ENCODE measurements around the gene CKAP2. TPM values are rescaled to one million over a fixed set of nuclear protein-coding genes. Genes with fewer than 3 reads are reported as not detected.
A peak's percentile ranks its signal among the peaks of the same experiment; 100 is the strongest.
"Not testable (repeated sequence)": the region's sequence is repeated elsewhere in the genome, so short reads cannot be mapped to it uniquely, and the experiment has no call there.

The CKAP2 gene
- total and polyA plus RNA-seq, 10 donors = 4.7 to 24.7 (median 18.5) TPM

DNA sequence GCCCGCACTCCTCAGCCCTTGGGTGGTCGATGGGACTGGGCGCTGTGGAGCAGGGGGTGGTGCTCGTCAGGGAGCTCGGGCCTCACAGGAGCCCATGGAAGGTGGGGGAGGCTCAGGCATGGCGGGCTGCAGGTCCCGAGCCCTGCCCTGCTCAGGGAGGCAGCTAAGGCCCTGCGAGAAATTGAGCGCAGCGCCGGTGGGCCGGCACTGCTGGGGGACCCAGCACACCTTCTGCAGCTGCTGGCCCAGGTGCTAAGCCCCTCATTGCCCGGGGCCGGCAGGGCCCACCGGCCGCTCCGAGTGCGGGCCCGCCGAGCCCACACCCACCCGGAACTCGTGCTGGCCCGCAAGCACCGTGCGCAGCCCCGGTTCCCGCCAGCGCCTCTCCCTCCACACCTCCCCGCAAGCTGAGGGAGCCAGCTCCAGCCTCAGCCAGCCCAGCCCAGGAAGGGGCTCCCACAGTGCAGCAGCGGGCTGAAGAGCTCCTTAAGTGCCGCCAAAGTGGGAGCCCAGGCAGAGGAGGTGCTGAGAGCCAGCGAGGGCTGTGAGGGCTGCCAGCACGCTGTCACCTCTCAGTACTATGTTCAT is 47.1 kb upstream of the CKAP2 start:
- DNase-seq; H3K4me3 ChIP-seq; intact Hi-C loops (cut with DNase I; ENCODE audit: low total_unique reads); H3K27ac ChIP-seq; H3K9me3 ChIP-seq: not testable (repeated sequence)
- H3K36me3 ChIP-seq = peaks cover 0 to 37% (median 12%) of the 10 kb centered on the region in 6 donors
- peak in 2 of 3 donors; percentile 16 to 38 for TF ChIP-seq POLR2AphosphoS5 (IDR thresholded peaks at IDR 0.05)
- H3K4me1 ChIP-seq = peaks cover 5 to 38% (median 33%) of the 10 kb centered on the region in 6 donors
- WGBS, 5 donors = 93 to 98% (median 96%) methylated on average over 19 to 33 of the region's 33 CpGs
- peaks cover 0 to 32% (median 9%) of the 10 kb centered on the region in 7 donors for H3K27me3 ChIP-seq (replicated peaks in 1 of 7)

DNA sequence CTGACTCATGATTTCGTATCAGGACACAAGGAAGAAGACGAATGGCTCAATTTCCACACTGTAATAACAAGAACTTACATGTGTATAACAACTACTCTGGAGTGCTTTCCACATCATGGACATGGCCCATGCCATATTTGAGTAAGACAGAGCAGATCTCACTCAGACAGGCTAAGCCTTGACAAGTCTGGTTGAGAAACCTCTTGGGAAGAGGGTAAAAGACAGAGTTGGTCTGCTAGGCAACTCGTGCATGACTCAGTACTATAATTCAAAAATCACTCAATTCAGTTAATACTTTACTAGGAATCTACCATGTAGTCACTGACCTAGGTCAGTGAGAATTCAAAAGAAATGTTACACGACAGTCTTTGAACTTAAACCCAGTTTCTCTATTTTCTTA is 43.6 kb upstream of the CKAP2 start:
- no peak overlapping the region for H3K4me3 ChIP-seq
- no peak for DNase-seq
- H3K36me3 ChIP-seq = peaks cover 3 to 72% (median 40%) of the 10 kb centered on the region in 6 donors
- H3K9me3 ChIP-seq = peaks cover 0 to 3% (median 0%) of the 10 kb centered on the region in 8 donors
- peaks cover 0 to 4% (median under 1%) of the 10 kb centered on the region in 6 donors for H3K4me1 ChIP-seq
- 61 to 85% (median 76%) methylated on average over 4 of the region's 4 CpGs for WGBS, 5 donors
- no peaks in the 10 kb centered on the region for H3K27me3 ChIP-seq (replicated peaks in 1 of 7)
- no peak overlapping the region for H3K27ac ChIP-seq
- TF ChIP-seq, protein P1, sequence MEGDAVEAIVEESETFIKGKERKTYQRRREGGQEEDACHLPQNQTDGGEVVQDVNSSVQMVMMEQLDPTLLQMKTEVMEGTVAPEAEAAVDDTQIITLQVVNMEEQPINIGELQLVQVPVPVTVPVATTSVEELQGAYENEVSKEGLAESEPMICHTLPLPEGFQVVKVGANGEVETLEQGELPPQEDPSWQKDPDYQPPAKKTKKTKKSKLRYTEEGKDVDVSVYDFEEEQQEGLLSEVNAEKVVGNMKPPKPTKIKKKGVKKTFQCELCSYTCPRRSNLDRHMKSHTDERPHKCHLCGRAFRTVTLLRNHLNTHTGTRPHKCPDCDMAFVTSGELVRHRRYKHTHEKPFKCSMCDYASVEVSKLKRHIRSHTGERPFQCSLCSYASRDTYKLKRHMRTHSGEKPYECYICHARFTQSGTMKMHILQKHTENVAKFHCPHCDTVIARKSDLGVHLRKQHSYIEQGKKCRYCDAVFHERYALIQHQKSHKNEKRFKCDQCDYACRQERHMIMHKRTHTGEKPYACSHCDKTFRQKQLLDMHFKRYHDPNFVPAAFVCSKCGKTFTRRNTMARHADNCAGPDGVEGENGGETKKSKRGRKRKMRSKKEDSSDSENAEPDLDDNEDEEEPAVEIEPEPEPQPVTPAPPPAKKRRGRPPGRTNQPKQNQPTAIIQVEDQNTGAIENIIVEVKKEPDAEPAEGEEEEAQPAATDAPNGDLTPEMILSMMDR (IDR thresholded peaks at IDR 0.05 in 8 of 11, conservative IDR thresholded peaks at IDR 0.05 in 3 of 11) = no peak
- TF ChIP-seq POLR2A (IDR thresholded peaks at IDR 0.05) (no peak), POLR2AphosphoS5 (IDR thresholded peaks at IDR 0.05) (no peak)
- intact Hi-C loops (cut with DNase I; ENCODE audit: low total_unique reads) = no loop called here

DNA sequence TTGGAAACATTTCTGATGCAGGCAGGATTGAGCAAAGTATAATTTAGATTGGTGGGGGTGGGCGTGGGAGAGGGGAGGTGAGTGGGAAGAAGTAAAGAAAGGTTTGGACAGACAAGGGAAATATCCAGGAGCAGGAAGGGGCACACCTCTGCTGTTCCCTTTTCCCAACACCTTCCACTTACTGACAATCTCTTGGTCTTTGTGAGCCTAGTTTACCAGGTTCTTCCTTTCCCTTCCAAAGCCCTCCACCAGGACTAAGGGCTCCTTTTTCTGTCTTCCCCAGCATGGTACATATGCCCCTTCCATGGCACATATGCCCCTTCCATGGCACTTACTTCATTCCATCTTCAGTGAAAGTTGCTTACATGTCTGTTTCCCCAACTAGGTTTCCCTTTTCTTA is 43.1 kb upstream of the CKAP2 start:
- Histone ChIP-seq H3K27me3 (replicated peaks in 1 of 7) (no peaks in the 10 kb centered on the region), H3K36me3 (peaks cover 3 to 77% (median 45%) of the 10 kb centered on the region in 6 donors)
- WGBS, 5 donors = 89 to 100% (median 98%) methylated on average over 1 of the region's 1 CpG

DNA sequence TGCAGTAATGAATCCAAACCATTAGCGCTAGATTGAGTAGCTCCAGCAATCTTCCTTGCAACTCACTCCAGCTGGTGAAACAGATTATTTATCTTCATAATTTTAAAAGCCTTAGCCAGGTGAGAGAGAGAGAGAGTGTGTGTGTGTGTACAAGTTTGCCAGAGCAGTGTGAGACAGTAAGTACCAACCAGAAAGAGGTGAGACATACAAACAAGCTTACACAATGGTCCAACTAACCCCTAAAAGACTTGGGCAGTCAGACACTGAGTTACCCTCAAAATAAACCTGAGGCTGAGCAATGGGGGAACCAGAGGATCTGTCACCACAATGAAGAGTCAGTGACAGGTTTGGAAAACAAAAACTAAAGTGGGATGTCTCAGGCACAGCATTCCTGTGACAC is 41.2 kb upstream of the CKAP2 start:
- Histone ChIP-seq H3K4me1 (no peaks in the 10 kb centered on the region), H3K36me3 (peaks cover 3 to 96% (median 63%) of the 10 kb centered on the region in 6 donors), H3K4me3 (no peak overlapping the region), H3K9me3 (no peaks in the 10 kb centered on the region), H3K27me3 (replicated peaks in 1 of 7) (no peaks in the 10 kb centered on the region), H3K27ac (no peak overlapping the region)
- intact Hi-C loops (cut with DNase I; ENCODE audit: low total_unique reads) = no loop called here
- no peak for DNase-seq
- WGBS, 5 donors = 94 to 100% (median 98%) methylated on average over 1 of the region's 1 CpG
- TF ChIP-seq, protein P1 (IDR thresholded peaks at IDR 0.05 in 8 of 11, conservative IDR thresholded peaks at IDR 0.05 in 3 of 11) = no peak
- TF ChIP-seq POLR2AphosphoS5 (IDR thresholded peaks at IDR 0.05) = no peak
- TF ChIP-seq POLR2A (IDR thresholded peaks at IDR 0.05) = no peak

More for the DNA sequence above, 43.1 kb upstream of the CKAP2 start:
- TF ChIP-seq POLR2A (IDR thresholded peaks at IDR 0.05) (no peak), POLR2AphosphoS5 (IDR thresholded peaks at IDR 0.05) (no peak)
- TF ChIP-seq, protein P1 (IDR thresholded peaks at IDR 0.05 in 8 of 11, conservative IDR thresholded peaks at IDR 0.05 in 3 of 11) = no peak
- Histone ChIP-seq H3K27ac (no peak overlapping the region), H3K4me3 (no peak overlapping the region), H3K9me3 (peaks cover 0 to 3% (median 0%) of the 10 kb centered on the region in 8 donors), H3K4me1 (no peaks in the 10 kb centered on the region)
- no peak for DNase-seq
- intact Hi-C loops (cut with DNase I; ENCODE audit: low total_unique reads) = no loop called here
